ENCODE measurements around the gene ADH1B. TPM values are rescaled to one million over a fixed set of nuclear protein-coding genes. Genes with fewer than 3 reads are reported as not detected.
"Not testable (repeated sequence)": the region's sequence is repeated elsewhere in the genome, so short reads cannot be mapped to it uniquely, and the experiment has no call there.

Gene ADH1B
- 142 TPM for total RNA-seq

GRCh38 chr4:99321241-99322191, at the start of gene ADH1B:
TSS of gene ADH1B (minus strand) at chr4:99321401. CDS start at chr4:99321331, 70 bp downstream.
- DNase-seq (ENCODE audit: low spot score) = no peak

- not testable (repeated sequence) for DNase-seq (ENCODE audit: low spot score)
Measured at GRCh38 chr4:99367817-99368216, 46.6 kb upstream of the ADH1B start.

- no peak for DNase-seq (ENCODE audit: low spot score)
Measured at GRCh38 chr4:99366491-99366890, 45.3 kb upstream of the ADH1B start.

- no peak for DNase-seq (ENCODE audit: low spot score)
Measured at GRCh38 chr4:99362768-99363167, 41.6 kb upstream of the ADH1B start.

- no peak for DNase-seq (ENCODE audit: low spot score)
Measured at GRCh38 chr4:99361899-99362275, 40.7 kb upstream of the ADH1B start.

- DNase-seq (ENCODE audit: low spot score) = no peak
Measured at GRCh38 chr4:99361268-99361898, 40.2 kb upstream of the ADH1B start.

- DNase-seq (ENCODE audit: low spot score) = no peak
Measured at GRCh38 chr4:99359480-99360204, 38.4 kb upstream of the ADH1B start.

- no peak for DNase-seq (ENCODE audit: low spot score)
Measured at GRCh38 chr4:99357948-99358347, 36.7 kb upstream of the ADH1B start.

GRCh38 chr4:99356992-99357391, 35.8 kb upstream of the ADH1B start:
- DNase-seq (ENCODE audit: low spot score) = no peak

GRCh38 chr4:99356149-99356548, 34.9 kb upstream of the ADH1B start:
- DNase-seq (ENCODE audit: low spot score) = not testable (repeated sequence)

- DNase-seq (ENCODE audit: low spot score) = no peak
Measured at GRCh38 chr4:99352602-99353537, 31.7 kb upstream of the ADH1B start, which contains the start of gene ADH1C. TSS of gene ADH1C (minus strand) at chr4:99352746. CDS start at chr4:99352675, 71 bp downstream.

- no peak for DNase-seq (ENCODE audit: low spot score)
Measured at GRCh38 chr4:99351487-99351886, 30.3 kb upstream of the ADH1B start.

- no peak for DNase-seq (ENCODE audit: low spot score)
Measured at GRCh38 chr4:99349338-99349737, 28.1 kb upstream of the ADH1B start.

GRCh38 chr4:99342624-99343023, 21.4 kb upstream of the ADH1B start:
- DNase-seq (ENCODE audit: low spot score) = not testable (repeated sequence)

- no peak for DNase-seq (ENCODE audit: low spot score)
Measured at GRCh38 chr4:99341426-99341825, 20.2 kb upstream of the ADH1B start.

GRCh38 chr4:99339172-99339571, 18.0 kb upstream of the ADH1B start:
- no peak for DNase-seq (ENCODE audit: low spot score)

GRCh38 chr4:99336553-99336952, 15.4 kb upstream of the ADH1B start:
- no peak for DNase-seq (ENCODE audit: low spot score)

GRCh38 chr4:99334880-99335279, 13.7 kb upstream of the ADH1B start:
- no peak for DNase-seq (ENCODE audit: low spot score)

GRCh38 chr4:99330648-99331047, 9.4 kb upstream of the ADH1B start:
- DNase-seq (ENCODE audit: low spot score) = no peak

GRCh38 chr4:99329876-99330275, 8.7 kb upstream of the ADH1B start:
- DNase-seq (ENCODE audit: low spot score) = no peak

GRCh38 chr4:99324979-99325378, 3.8 kb upstream of the ADH1B start:
- DNase-seq (ENCODE audit: low spot score) = peak; percentile 79
